Epithelial cell of proximal tubule (primary cell): Measurements from ENCODE around the gene MS4A13. TPM values are rescaled to one million over a fixed set of nuclear protein-coding genes. Genes with fewer than 3 reads are reported as not detected.
"Not testable (repeated sequence)": the region's sequence is repeated elsewhere in the genome, so short reads cannot be mapped to it uniquely, and the experiment has no call there.

Experiments
- DNase-seq: peaks from one replicate; pipeline ENCODE4 v3.0.0-alpha.2; 2011; ENCODE audit warnings: low read depth
- H3K4me3 ChIP-seq: 2 replicates; pipeline ENCODE4 v1.5.1; 2011; ENCODE audit warnings: low read depth, mild to moderate bottlenecking, low read length
- total RNA-seq: library from RNA; depleted of rRNA; stranded (reverse); fragments of >200 nt; gene quantifications from 2 replicates; pipeline ENCODE4 v1.2.3, GENCODE V29; 2015
- TF ChIP-seq, protein P1 (sequence below): conservative IDR thresholded peaks from 2 replicates; pipeline ENCODE4 v1.5.1; 2012; ENCODE audit warnings: low read depth, mild to moderate bottlenecking, low read length

The MS4A13 gene
- total RNA-seq, 1 donor from 2014 or later: not detected

- TF ChIP-seq, protein P1, sequence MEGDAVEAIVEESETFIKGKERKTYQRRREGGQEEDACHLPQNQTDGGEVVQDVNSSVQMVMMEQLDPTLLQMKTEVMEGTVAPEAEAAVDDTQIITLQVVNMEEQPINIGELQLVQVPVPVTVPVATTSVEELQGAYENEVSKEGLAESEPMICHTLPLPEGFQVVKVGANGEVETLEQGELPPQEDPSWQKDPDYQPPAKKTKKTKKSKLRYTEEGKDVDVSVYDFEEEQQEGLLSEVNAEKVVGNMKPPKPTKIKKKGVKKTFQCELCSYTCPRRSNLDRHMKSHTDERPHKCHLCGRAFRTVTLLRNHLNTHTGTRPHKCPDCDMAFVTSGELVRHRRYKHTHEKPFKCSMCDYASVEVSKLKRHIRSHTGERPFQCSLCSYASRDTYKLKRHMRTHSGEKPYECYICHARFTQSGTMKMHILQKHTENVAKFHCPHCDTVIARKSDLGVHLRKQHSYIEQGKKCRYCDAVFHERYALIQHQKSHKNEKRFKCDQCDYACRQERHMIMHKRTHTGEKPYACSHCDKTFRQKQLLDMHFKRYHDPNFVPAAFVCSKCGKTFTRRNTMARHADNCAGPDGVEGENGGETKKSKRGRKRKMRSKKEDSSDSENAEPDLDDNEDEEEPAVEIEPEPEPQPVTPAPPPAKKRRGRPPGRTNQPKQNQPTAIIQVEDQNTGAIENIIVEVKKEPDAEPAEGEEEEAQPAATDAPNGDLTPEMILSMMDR: no peak
- no peak overlapping the region for H3K4me3 ChIP-seq
- no peak for DNase-seq
These were observed 10.8 kb upstream of the MS4A13 start for GRCh38 chr11:60504219-60504905.

GRCh38 chr11:60509609-60510008 is 5.6 kb upstream of the MS4A13 start:
- H3K4me3 ChIP-seq, DNase-seq: not testable (repeated sequence)

DNA sequence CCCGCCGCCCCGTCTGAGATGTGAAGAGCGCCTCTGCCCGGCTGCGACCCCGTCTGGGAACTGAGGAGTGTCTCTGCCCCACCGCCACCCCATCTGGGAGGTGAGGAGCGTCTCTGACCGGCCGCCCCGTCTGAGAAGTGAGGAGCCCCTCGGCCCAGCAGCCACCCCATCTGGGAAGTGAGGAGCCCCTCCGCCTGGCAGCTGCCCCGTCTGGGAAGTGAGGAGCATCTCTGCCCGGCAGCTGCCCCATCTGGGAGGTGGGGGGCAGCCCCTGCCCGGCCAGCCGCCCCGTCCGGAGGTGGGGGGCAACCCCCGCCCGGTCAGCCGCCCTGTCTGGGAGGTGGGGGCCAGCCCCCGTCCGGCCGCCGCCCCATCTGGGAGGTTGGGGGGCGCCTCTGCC is 5.0 kb upstream of the MS4A13 start:
- H3K4me3 ChIP-seq, DNase-seq: not testable (repeated sequence)

- TF ChIP-seq, protein P1: no peak
- DNase-seq: no peak
- H3K4me3 ChIP-seq: no peak overlapping the region
These were observed 3.8 kb upstream of the MS4A13 start for GRCh38 chr11:60511393-60511792.

- no peak overlapping the region for H3K4me3 ChIP-seq
- no peak for DNase-seq
- TF ChIP-seq, protein P1: no peak
These were observed 2.5 kb upstream of the MS4A13 start for GRCh38 chr11:60512651-60513225.

- TF ChIP-seq, protein P1: no peak
- no peak overlapping the region for H3K4me3 ChIP-seq
- DNase-seq: no peak
These were observed 1.4 kb upstream of the MS4A13 start for GRCh38 chr11:60513496-60514460.

GRCh38 chr11:60528465-60528864 is 13.3 kb downstream of the MS4A13 start:
- TF ChIP-seq, protein P1: no peak
- DNase-seq: no peak
- no peak overlapping the region for H3K4me3 ChIP-seq
